Activated T-cell treated with anti-CD3 and anti-CD28 coated beads for 4 hours (primary cell): ENCODE measurements around the gene CBFA2T3.

Source experiments
- DNase-seq: peaks from one replicate; pipeline ENCODE4 v3.0.0-alpha.2; 2020

Gene CBFA2T3

GRCh38 chr16:88957887-88958577 is 19.0 kb downstream of the CBFA2T3 start:
- DNase-seq: no peak

GRCh38 chr16:88957433-88957767 is 19.6 kb downstream of the CBFA2T3 start:
- DNase-seq: no peak

DNA sequence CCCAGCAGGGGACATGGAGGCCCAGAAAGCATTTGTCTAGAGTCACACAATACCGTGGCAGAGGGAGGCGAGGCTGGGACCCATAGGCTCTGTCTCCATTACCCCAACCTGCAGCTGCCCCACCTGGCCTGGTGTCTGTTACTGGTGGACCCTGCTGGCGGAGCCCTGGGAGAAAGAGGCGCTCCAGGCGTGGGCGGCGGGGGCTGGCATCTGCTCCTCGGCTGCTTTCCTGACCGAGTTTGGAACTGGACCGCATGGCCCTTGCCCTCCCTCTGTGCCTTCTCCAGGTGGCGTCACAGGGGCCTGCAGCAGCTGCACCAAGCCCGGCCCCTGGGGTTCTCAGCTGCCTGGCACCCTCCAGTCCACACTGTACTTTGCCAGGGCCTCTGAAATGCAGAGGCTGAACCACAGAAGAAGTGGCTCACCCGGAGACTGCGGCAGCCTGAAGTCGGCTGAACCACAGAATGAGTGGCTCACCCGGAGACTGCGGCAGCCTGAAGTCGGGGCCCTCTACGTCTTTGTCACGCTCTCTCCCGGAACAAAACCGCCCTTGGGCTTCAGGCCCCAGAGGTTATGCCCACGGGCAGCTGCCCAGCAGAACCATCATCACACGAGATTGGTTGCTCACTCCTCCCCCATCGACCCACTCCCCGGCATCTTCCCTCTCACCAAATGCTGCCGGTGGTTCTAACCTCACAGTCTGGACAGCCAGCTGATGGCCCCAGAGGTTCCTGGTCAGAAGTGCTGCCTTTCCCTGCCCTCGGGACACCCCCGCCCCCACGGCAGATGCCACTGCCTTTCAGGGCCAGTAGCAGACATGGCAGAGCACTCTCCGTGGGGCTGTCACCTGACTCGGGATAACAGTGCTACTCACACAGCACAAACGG is 20.2 kb downstream of the CBFA2T3 start:
- no peak for DNase-seq

- DNase-seq: no peak
Observed at GRCh38 chr16:88955906-88956305, 21.1 kb downstream of the CBFA2T3 start.

- DNase-seq: no peak
Observed at GRCh38 chr16:88953003-88953690, 23.9 kb downstream of the CBFA2T3 start.

DNA sequence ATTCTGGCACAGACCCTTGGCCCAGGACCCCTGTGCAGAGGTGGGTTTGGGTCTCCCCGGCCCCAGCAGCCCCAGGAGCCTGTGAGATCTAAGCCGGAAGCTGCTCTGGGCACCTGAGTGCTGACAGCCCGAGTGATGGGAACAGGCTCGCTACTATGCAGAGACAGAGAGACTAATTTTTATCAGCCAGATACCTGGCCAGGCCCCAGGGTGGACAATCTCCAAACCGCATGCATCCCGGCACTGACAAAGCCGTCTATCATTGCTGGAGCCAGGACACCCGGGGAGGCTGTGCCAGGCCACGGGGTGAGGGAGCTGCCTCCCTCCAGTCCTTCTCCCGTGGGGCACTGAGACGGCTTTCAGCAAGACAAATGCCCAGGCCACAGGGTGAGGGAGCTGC is 25.0 kb downstream of the CBFA2T3 start:
- DNase-seq: no peak

- DNase-seq: no peak
Observed at GRCh38 chr16:88951501-88951900, 25.5 kb downstream of the CBFA2T3 start.

DNA sequence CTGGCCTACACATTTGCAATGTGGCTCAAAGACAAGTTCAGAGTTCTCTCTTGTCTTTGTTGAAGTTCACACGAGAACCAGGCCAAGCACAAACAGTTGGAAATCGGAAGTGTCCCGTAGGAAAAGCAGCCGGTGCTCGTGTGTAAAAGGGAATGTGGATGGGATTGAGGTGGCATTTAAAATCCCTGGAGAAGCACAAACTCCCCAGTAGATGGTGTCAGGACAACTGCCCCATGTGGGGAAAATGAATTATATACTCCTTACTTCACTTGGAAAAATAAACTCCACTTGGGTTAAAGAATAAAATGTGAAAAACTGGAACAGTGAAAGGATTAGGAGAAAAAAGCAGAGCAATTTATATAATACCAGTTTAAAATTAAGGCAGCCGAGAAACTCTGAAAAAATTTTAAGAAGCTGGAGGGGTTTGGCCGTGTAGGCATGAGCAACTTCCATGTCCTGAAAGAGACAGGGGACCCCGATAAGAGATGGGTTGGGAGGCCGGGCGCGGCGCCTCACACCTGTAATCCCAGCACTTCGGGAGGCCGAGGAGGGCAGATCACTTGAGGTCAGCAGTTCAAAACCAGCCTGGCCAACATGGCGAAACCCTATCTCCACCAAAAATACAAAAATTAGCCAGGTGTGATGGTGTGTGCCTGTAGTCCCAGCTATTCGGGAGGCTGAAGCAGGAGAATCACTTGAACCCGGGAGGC is 28.1 kb downstream of the CBFA2T3 start:
- no peak for DNase-seq

DNA sequence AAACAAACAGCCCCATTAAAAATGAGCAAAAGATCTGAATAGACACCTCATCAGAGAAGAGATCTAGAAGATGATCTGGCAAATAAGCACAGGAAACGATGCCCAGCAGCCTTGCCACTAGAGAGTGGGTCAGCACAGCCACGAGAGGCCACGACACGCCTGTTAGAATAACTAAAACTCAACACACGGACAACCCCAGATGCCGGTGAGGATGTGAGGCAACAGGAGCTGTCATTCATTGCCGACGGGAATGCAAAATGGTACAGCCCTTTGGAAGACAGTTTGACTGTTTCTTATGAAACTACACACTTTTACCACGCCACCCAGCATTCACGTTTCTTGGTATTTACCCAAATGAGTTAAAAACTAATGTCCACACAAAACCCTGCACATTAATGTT is 31.5 kb downstream of the CBFA2T3 start:
- no peak for DNase-seq

DNA sequence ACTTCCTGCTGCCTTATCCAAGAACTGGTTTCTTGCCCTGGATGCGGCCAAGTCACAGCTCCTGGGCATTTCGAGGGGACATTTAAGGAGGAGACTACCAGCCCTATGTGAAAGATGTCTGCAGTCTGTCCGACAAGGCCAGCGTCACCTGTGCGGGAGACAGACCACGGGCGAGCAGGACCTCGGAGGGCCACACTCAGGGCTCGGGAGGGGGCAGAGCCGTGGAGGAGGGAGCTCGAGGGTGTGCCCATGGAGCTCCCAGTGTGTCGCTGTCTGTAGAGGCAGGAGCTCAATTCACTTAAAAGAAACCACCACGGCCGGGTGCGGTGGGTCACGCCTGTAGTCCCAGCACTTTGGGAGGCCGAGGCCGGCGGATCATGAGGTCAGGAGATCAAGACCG is 33.3 kb downstream of the CBFA2T3 start:
- no peak for DNase-seq

GRCh38 chr16:88943131-88943664 is 33.8 kb downstream of the CBFA2T3 start:
- no peak for DNase-seq

DNA sequence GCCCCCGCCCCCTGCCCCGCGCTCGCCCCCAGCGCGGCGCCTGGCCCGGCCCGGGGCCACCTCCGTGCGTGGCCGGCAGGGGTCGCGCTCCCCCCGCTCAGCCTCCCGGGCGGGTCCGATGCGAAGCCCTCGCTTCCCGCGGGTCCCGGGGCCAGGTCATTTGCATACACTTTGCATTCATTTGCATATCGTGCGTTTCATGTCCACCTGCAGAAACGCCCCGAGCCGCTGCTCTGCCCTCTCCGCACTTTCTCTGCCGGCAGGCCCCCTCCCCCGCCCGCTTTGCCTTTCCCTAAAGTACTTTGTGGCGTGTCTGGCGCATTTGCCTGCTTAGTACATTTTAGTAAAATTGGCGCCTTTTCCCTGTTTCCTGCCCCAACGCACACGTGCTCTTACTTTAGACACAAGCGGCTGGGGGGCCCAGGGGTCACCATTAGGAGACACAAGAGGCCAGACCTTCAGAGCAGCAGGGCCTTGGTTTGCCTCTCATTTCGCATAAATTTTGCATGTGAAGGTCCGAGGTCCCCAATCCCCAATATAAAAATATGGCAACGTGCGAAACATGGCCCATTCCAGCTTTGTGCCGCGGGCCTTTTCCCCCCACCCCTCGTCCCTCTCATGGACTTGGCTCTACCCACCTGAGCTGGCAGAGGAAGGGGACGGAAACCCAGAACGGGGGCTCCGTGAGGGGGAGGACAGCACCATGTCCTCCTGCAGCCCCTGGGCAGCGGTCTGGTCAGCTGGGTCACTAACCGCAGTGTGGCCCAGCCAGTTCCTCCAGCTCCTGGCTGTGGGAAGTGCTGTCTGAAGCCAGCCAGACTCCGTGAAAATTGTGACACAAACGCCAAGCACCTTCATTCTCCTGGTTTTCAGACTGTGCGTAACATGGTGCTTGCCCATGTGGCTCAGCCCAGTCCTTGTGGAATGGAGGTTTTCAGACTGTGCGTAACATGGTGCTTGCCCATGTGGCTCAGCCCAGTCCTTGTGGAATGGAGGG is 34.8 kb downstream of the CBFA2T3 start:
- peak; percentile 37 for DNase-seq

DNA sequence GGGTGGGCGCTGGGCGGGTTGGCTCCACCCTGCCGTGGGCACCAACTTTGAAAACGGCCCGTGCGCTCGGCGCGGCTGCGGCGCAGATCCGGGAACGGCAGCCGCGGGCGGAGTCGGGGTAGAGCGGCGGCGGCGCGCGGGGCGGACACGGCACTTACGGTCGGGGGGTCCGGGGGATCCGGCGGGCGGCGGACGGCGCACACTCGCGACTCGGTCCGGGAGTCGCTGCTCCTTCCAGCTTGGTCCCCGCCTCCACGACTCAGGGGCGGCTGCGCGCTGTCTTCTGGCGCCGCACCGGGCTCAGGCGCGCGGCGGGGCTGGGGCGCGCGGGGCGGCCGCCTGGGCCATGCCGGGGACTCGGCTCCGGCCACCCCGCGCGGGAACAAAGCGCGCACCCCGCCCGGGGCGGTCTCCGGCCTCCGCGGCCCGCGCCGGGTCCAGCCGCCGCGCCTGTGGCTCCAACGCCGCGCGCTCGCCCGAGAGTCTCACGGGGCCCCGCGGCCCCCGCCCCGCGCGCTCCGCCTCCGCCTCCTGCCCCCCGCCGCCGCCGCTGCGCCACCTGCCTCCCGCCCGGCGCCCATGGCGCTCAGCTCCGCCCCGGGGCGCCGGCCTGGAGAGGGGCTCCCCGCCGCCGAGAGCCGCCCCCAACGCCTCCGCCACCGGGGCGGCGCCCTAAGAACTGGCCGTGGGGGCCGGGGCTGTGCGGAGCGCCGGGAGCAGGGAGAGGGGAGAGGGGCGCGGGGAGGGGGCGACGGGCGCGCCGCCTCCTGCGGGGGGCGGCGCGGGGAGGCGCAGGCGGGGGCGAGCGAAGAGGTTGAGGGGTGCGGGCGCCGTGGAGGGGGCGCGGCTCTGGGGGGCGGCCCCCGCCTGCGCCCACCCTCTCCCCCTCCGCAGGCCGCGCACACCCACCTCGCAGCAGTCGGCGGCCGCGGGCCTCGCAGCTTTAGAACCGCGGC is 35.9 kb downstream of the CBFA2T3 start:
- no peak for DNase-seq

- DNase-seq: no peak
Observed at GRCh38 chr16:88939972-88940861, 36.8 kb downstream of the CBFA2T3 start.

GRCh38 chr16:88939245-88939971 is 37.6 kb downstream of the CBFA2T3 start:
- DNase-seq: no peak

GRCh38 chr16:88938777-88939244 is 38.2 kb downstream of the CBFA2T3 start:
- DNase-seq: no peak

GRCh38 chr16:88938119-88938776 is 38.8 kb downstream of the CBFA2T3 start:
- DNase-seq: no peak

GRCh38 chr16:88937206-88937621 is 39.8 kb downstream of the CBFA2T3 start:
- no peak for DNase-seq
